ENCODE measurements around the gene TRIP11. TPM values are rescaled to one million over a fixed set of nuclear protein-coding genes. Genes with fewer than 3 reads are reported as not detected.
A peak's percentile ranks its signal among the peaks of the same experiment; 100 is the strongest.

The TRIP11 gene
- total and polyA plus RNA-seq, 2 of the 13 experiments (the other 11 are each of a cell fraction or from before 2014, with no cell fraction given), result 10.9 to 32.8 TPM

DNA sequence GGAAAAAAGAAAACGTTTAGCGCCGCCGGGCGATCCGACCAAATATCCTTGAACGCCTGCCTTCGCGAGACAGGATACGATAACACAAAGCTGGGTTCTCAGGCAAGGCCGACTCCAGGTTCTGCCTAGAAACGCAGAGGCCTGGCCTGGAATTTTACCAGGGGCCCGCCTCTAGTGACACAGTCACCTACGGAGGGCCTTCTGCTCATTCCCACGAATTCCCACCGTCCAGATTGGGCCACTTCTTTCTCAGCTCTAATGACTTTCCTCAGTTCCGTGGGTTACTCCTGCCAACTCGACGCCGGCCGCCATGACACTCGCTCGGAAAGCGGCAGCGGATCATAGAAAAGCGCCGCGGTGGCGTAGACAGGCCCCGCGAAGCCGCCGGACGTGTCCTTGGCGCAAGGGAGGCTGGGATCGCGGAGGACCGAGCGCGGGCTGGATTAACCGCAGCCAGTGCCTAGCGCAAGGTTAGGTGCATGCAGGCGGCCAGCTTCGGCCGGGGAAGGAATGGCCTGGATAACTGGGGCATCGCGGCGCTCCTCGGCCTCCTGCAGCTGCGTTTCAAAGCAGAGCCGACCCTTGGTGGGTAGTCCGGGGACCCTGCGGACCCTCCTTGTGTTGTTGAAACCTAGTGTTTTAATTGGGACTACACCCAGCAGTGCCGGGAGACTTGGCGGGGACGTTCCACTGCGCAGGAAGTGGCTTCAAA lies at the start of gene TRIP11 (continued):
- TF ChIP-seq MAX (IDR thresholded peaks at IDR 0.05) (peak; percentile 83), SPEN (CRISPR knock-in tag; IDR thresholded peaks at IDR 0.05; ENCODE audit: low read depth) (peak; percentile 89), ZSCAN29 (CRISPR knock-in tag; conservative IDR thresholded peaks at IDR 0.05) (peak; percentile 84; the same call in 1 of the 2 replicates), GTF2F1 (IDR thresholded peaks at IDR 0.05; ENCODE audit: low read length) (no peak), ZNF558 (CRISPR knock-in tag; IDR thresholded peaks at IDR 0.05; ENCODE audit: borderline replicate concordance) (peak; percentile 88; the same call in 1 of the 2 replicates), RXRB (CRISPR knock-in tag; IDR thresholded peaks at IDR 0.05; ENCODE audit: borderline replicate concordance) (peak; percentile 52; the same call in 1 of the 2 replicates), ZNF430 (CRISPR knock-in tag; IDR thresholded peaks at IDR 0.05) (peak; percentile 70), ZBTB1 (CRISPR knock-in tag; IDR thresholded peaks at IDR 0.05; ENCODE audit: borderline replicate concordance) (no peak), NRL (CRISPR knock-in tag; IDR thresholded peaks at IDR 0.05; ENCODE audit: borderline replicate concordance) (peak; percentile 29; the same call in 1 of the 2 replicates), ZNF672 (CRISPR knock-in tag; IDR thresholded peaks at IDR 0.05) (no peak), ZBTB7B (CRISPR knock-in tag; IDR thresholded peaks at IDR 0.05) (0 out of 2 replicates have a peak, but pooled peaks have one; percentile 20), ZNF713 (CRISPR knock-in tag; IDR thresholded peaks at IDR 0.05) (peak; percentile 84; the same call in 1 of the 2 replicates), ZFP36 (IDR thresholded peaks at IDR 0.05; ENCODE audit: borderline replicate concordance, low read depth, low read length, partially characterized antibody) (no peak), XBP1 (CRISPR knock-in tag; IDR thresholded peaks at IDR 0.05) (no peak), ZBTB34 (CRISPR knock-in tag; IDR thresholded peaks at IDR 0.05) (no peak), HOXA7 (CRISPR knock-in tag; IDR thresholded peaks at IDR 0.05) (no peak), ZFAT (CRISPR knock-in tag; conservative IDR thresholded peaks at IDR 0.05) (0 out of 2 replicates have a peak, but pooled peaks have one; percentile 33), KDM5A (IDR thresholded peaks at IDR 0.05; ENCODE audit: borderline replicate concordance, low read length) (peak; percentile 67), NONO (IDR thresholded peaks at IDR 0.05) (no peak), NONO (CRISPR knock-in tag; conservative IDR thresholded peaks at IDR 0.05) (peak; percentile 90), MAFF (IDR thresholded peaks at IDR 0.05; ENCODE audit: low read depth, low read length) (no peak), ZNF101 (CRISPR knock-in tag; IDR thresholded peaks at IDR 0.05; ENCODE audit: borderline replicate concordance, low read depth) (no peak)
- TF ChIP-seq, protein P1, sequence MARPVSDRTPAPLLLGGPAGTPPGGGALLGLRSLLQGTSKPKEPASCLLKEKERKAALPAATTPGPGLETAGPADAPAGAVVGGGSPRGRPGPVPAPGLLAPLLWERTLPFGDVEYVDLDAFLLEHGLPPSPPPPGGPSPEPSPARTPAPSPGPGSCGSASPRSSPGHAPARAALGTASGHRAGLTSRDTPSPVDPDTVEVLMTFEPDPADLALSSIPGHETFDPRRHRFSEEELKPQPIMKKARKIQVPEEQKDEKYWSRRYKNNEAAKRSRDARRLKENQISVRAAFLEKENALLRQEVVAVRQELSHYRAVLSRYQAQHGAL (CRISPR knock-in tag; IDR thresholded peaks at IDR 0.05; ENCODE audit: not compliant biosample characterization), result peak; percentile 85
- TF ChIP-seq, protein P2, sequence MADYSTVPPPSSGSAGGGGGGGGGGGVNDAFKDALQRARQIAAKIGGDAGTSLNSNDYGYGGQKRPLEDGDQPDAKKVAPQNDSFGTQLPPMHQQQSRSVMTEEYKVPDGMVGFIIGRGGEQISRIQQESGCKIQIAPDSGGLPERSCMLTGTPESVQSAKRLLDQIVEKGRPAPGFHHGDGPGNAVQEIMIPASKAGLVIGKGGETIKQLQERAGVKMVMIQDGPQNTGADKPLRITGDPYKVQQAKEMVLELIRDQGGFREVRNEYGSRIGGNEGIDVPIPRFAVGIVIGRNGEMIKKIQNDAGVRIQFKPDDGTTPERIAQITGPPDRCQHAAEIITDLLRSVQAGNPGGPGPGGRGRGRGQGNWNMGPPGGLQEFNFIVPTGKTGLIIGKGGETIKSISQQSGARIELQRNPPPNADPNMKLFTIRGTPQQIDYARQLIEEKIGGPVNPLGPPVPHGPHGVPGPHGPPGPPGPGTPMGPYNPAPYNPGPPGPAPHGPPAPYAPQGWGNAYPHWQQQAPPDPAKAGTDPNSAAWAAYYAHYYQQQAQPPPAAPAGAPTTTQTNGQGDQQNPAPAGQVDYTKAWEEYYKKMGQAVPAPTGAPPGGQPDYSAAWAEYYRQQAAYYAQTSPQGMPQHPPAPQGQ (CRISPR knock-in tag; IDR thresholded peaks at IDR 0.05; ENCODE audit: borderline replicate concordance), result no peak

All from HepG2 (cell line).